Neural progenitor cell (in vitro differentiated cells): Measurements from ENCODE around the gene PHF2. TPM values are rescaled to one million over a fixed set of nuclear protein-coding genes. Genes with fewer than 3 reads are reported as not detected.

Experiments
- DNase-seq: peaks from one replicate; pipeline ENCODE4 v3.0.0-alpha.2; 2016; ENCODE audit warnings: low spot score
- H2AFZ ChIP-seq: fragments of 200-600 bp; sonication (generic); replicated peaks from 2 replicates; pipeline ENCODE4 v1.6.1; 2016; ENCODE audit warnings: antibody characterized with exemption
- H3F3A ChIP-seq: fragments of 200-600 bp; sonication (generic); 2 replicates; pipeline ENCODE4 v1.6.1; 2016; ENCODE audit warnings: antibody characterized with exemption, low read depth
- H3K27ac ChIP-seq: fragments of 200-600 bp; sonication (generic); 2 replicates; pipeline ENCODE4 v1.5.1; 2016; ENCODE audit warnings: mild to moderate bottlenecking
- H3K27me3 ChIP-seq: fragments of 200-600 bp; sonication (generic); 2 replicates; pipeline ENCODE4 v1.6.1; 2016; ENCODE audit warnings: mild to moderate bottlenecking, moderate library complexity
- H3K36me3 ChIP-seq: fragments of 200-600 bp; sonication (generic); 2 replicates; pipeline ENCODE4 v1.5.1; 2016
- H3K4me1 ChIP-seq: fragments of 200-600 bp; sonication (generic); 2 replicates; pipeline ENCODE4 v1.6.1; 2016; ENCODE audit warnings: mixed run types
- H3K4me2 ChIP-seq: fragments of 200-600 bp; sonication (generic); 2 replicates; pipeline ENCODE4 v1.6.1; 2016
- H3K4me3 ChIP-seq: fragments of 200-600 bp; sonication (generic); 2 replicates; pipeline ENCODE4 v1.5.1; 2016
- H3K79me2 ChIP-seq: fragments of 200-600 bp; sonication (generic); 2 replicates; pipeline ENCODE4 v1.6.1; 2016; ENCODE audit warnings: low read depth
- H3K9ac ChIP-seq: fragments of 200-600 bp; sonication (generic); 2 replicates; pipeline ENCODE4 v1.6.1; 2016
- H3K9me3 ChIP-seq: fragments of 200-600 bp; sonication (generic); 2 replicates; pipeline ENCODE4 v1.5.1; 2016; ENCODE audit warnings: low read depth
- H4K20me1 ChIP-seq: fragments of 200-600 bp; sonication (generic); 2 replicates; pipeline ENCODE4 v1.6.1; 2016; ENCODE audit warnings: low read depth
- H3K27ac Mint-ChIP-seq: 3 replicates; pipeline ENCODE4 v1.8.0; 2021; ENCODE audit warnings: mixed read lengths
- H3K27me3 Mint-ChIP-seq: 2 replicates; pipeline ENCODE4 v1.8.0; 2022; ENCODE audit warnings: low read depth, mild to moderate bottlenecking, inconsistent platforms, moderate library complexity, mixed read lengths; ENCODE audit not compliant: insufficient read depth
- H3K36me3 Mint-ChIP-seq: 3 replicates; pipeline ENCODE4 v1.8.0; 2021; ENCODE audit warnings: mixed read lengths
- H3K4me1 Mint-ChIP-seq: 3 replicates; pipeline ENCODE4 v1.8.0; 2021; ENCODE audit warnings: mixed read lengths
- H3K4me3 Mint-ChIP-seq: 3 replicates; pipeline ENCODE4 v1.8.0; 2021; ENCODE audit warnings: mild to moderate bottlenecking, moderate library complexity, mixed read lengths
- H3K9me3 Mint-ChIP-seq: 3 replicates; pipeline ENCODE4 v1.8.0; 2020; ENCODE audit warnings: mixed read lengths
- EZH2 ChIP-seq: fragments of 200-600 bp; sonication (generic); IDR thresholded peaks from 2 replicates; pipeline ENCODE4 v1.6.1; 2017; ENCODE audit warnings: antibody characterized with exemption, mild to moderate bottlenecking, moderate library complexity
- EZH2phosphoT487 ChIP-seq: fragments of 200-600 bp; sonication (generic); IDR thresholded peaks from 2 replicates; pipeline ENCODE4 v1.6.1; 2017; ENCODE audit warnings: antibody characterized with exemption
- total RNA-seq: library from RNA; depleted of rRNA; stranded (reverse); fragments of >200 nt; gene quantifications from 2 replicates; pipeline ENCODE4 v1.2.3, GENCODE V29; 2015; ENCODE audit warnings: low replicate concordance
- TF ChIP-seq, protein P1 (sequence below): fragments of 200-600 bp; sonication (generic); IDR thresholded peaks from 2 replicates; pipeline ENCODE4 v1.5.1; 2017; ENCODE audit warnings: antibody characterized with exemption, mild to moderate bottlenecking

Gene PHF2
- total RNA-seq, 1 donor from 2014 or later, result 17.6 TPM

DNA sequence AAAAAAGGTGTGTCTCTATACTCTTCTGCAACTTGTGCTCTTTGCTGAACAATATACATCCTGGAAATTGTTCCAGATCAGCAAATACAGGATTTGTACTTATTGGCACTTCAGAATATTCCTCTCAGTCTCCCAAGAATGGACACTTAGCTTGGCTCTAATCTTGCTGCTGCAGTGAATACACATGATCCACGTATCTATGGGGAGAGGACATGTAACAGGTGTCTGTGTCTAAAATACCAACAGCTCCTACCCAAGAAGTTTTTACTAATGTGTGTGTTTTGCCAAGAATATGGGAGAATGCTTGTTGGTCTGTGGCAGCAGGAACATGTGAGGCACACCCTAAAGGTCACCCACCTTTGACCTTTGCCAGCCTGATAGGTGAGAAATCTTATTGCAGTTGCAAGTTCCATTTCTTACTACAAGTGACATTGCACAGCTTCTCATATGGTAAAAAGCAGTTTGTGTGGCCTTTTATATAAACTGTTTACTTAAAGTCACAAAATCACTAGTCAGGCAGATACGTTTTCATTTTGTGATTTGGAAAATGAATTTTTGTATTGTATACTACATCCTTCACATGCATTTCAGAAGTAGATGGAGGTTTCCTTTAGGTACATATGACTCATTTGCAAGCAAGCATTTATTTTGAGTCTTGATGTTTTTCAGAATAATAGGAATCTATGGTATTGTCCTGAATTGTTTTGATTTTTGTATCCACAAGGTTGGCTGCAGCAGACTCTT is 35.8 kb downstream of the PHF2 start:
- Histone ChIP-seq H3K4me2 (no peak overlapping the region), H3K79me2 (peaks cover 42% of the 10 kb centered on the region), H3K4me3 (no peak overlapping the region), H4K20me1 (peaks cover 8% of the 10 kb centered on the region), H3K27me3 (no peaks in the 10 kb centered on the region), H3K9ac (no peak overlapping the region), H3K27ac (no peak overlapping the region), H3K9me3 (peaks cover 4% of the 10 kb centered on the region), H2AFZ (no peak overlapping the region), H3K36me3 (no peaks in the 10 kb centered on the region), H3K4me1 (peaks cover 4% of the 10 kb centered on the region), H3F3A (no peaks in the 10 kb centered on the region)
- Mint-ChIP-seq H3K4me3 (no peak overlapping the region), H3K27me3 (peaks cover 2% of the 10 kb centered on the region), H3K36me3 (peaks cover 15% of the 10 kb centered on the region), H3K27ac (no peak overlapping the region), H3K9me3 (peaks cover 26% of the 10 kb centered on the region), H3K4me1 (peaks cover 15% of the 10 kb centered on the region)
- DNase-seq, result no peak
- TF ChIP-seq, protein P1, sequence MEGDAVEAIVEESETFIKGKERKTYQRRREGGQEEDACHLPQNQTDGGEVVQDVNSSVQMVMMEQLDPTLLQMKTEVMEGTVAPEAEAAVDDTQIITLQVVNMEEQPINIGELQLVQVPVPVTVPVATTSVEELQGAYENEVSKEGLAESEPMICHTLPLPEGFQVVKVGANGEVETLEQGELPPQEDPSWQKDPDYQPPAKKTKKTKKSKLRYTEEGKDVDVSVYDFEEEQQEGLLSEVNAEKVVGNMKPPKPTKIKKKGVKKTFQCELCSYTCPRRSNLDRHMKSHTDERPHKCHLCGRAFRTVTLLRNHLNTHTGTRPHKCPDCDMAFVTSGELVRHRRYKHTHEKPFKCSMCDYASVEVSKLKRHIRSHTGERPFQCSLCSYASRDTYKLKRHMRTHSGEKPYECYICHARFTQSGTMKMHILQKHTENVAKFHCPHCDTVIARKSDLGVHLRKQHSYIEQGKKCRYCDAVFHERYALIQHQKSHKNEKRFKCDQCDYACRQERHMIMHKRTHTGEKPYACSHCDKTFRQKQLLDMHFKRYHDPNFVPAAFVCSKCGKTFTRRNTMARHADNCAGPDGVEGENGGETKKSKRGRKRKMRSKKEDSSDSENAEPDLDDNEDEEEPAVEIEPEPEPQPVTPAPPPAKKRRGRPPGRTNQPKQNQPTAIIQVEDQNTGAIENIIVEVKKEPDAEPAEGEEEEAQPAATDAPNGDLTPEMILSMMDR, result no peak
- TF ChIP-seq EZH2 (no peak), EZH2phosphoT487 (no peak)

DNA sequence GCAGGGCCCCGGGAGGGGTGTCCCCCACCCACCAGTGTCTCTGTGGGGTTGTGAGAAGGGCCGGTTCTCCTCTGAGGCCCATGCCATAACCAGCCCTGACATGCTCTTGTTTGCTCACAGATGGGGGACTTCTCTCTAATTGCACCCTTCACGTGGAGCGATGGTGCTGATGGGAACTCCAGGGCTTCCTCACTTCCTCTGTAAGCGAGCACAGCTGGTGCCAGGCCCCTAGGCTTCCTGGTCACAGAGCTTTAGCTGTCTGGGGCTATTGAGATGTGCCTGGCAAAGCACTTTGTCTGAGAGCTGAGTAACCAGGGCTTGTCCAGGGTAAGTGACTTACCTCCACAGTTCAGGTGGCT is 36.4 kb downstream of the PHF2 start:
- Histone ChIP-seq H3K27ac (no peak overlapping the region), H3K4me1 (peaks cover 7% of the 10 kb centered on the region), H4K20me1 (peaks cover 13% of the 10 kb centered on the region), H3K9me3 (peaks cover 4% of the 10 kb centered on the region), H3K4me3 (no peak overlapping the region), H2AFZ (no peak overlapping the region), H3F3A (no peaks in the 10 kb centered on the region), H3K27me3 (no peaks in the 10 kb centered on the region), H3K9ac (no peak overlapping the region), H3K4me2 (no peak overlapping the region), H3K79me2 (peaks cover 39% of the 10 kb centered on the region), H3K36me3 (no peaks in the 10 kb centered on the region)
- Mint-ChIP-seq H3K27ac (no peak overlapping the region), H3K36me3 (peaks cover 13% of the 10 kb centered on the region), H3K9me3 (peaks cover 24% of the 10 kb centered on the region), H3K4me1 (peaks cover 20% of the 10 kb centered on the region), H3K27me3 (peaks cover 2% of the 10 kb centered on the region), H3K4me3 (no peak overlapping the region)
- DNase-seq, result no peak
- TF ChIP-seq, protein P1, result no peak
- TF ChIP-seq EZH2 (no peak), EZH2phosphoT487 (no peak)

DNA sequence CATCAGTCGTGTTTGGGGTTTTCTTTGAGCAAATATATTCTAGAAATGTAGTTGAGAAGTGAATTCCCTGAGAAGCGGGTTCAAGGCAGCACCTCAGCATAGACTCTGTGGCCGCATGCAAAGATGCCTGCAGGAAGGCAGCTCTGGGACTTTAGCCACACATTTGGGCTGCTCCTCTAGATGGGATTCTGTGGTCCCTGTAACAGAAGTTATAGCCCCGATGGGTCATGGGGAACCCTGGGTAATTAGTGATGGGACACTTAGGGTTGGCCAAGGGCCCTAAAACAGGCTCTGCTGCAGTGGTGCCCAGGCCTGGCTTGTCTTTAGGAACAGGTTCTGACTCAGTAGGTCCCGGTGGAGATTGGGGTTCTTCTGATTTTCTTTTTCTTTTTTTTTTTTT is 36.8 kb downstream of the PHF2 start:
- H3K27me3 Mint-ChIP-seq, result peaks cover 2% of the 10 kb centered on the region

More for the DNA sequence above, 36.8 kb downstream of the PHF2 start:
- Histone ChIP-seq H3K4me2 (no peak overlapping the region), H2AFZ (no peak overlapping the region), H3K4me3 (no peak overlapping the region), H3K9me3 (peaks cover 4% of the 10 kb centered on the region), H3K27ac (no peak overlapping the region), H4K20me1 (peaks cover 17% of the 10 kb centered on the region), H3K79me2 (peaks cover 35% of the 10 kb centered on the region), H3K9ac (no peak overlapping the region), H3F3A (no peaks in the 10 kb centered on the region), H3K36me3 (no peaks in the 10 kb centered on the region), H3K27me3 (no peaks in the 10 kb centered on the region), H3K4me1 (peaks cover 7% of the 10 kb centered on the region)
- Mint-ChIP-seq H3K9me3 (peaks cover 22% of the 10 kb centered on the region), H3K27ac (no peak overlapping the region), H3K4me3 (no peak overlapping the region), H3K4me1 (peaks cover 21% of the 10 kb centered on the region), H3K36me3 (peaks cover 13% of the 10 kb centered on the region)
- TF ChIP-seq EZH2phosphoT487 (no peak), EZH2 (no peak)
- TF ChIP-seq, protein P1, result no peak
- DNase-seq, result no peak
